OCI-LY3 (cell line): ENCODE data around the gene CHST11.

Source experiments
- EZH2phosphoT487 ChIP-seq: fragments of 200-600 bp; shearing (Covaris generic); IDR thresholded peaks from 2 replicates; pipeline ENCODE4 v1.6.1; 2018; ENCODE audit warnings: antibody characterized with exemption, mixed run types, low read depth
- TF ChIP-seq, protein P1 (sequence below): fragments of 200-600, 300-600 bp; sonication (generic); IDR thresholded peaks from 2 replicates; pipeline ENCODE4 v1.5.1; 2014; ENCODE audit warnings: antibody characterized with exemption, low read length, low read depth

DNA sequence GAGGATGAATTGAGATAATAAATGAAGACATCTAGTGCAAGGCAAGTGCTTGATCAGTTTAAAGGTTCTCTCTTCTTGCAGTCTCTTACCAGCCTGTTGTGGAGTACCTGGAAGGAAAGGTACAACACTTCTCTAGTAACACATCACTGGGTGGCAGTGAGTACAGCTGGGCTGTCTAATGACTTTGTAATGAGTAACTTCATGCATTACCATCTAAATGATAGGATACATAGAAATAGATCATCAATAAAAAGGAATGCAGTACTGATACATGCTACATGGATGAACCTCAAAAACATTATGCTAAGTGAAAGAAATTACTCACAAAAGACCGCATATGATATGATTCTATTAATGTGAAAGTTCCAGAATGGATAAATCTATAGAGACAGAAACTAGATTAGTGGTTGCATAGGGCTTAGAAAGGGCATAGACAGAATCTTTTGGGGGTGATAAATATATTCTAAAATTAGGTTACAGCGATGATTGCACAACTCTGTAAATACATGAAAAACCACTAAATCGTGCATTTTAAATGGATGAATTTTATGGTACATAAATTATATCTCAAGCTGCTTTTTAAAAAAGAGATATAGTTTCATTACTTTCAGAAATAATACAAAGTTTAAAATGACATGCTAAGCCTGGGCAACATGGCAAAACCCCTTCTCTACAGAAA is 224.4 kb downstream of the CHST11 start:
- TF ChIP-seq, protein P1, sequence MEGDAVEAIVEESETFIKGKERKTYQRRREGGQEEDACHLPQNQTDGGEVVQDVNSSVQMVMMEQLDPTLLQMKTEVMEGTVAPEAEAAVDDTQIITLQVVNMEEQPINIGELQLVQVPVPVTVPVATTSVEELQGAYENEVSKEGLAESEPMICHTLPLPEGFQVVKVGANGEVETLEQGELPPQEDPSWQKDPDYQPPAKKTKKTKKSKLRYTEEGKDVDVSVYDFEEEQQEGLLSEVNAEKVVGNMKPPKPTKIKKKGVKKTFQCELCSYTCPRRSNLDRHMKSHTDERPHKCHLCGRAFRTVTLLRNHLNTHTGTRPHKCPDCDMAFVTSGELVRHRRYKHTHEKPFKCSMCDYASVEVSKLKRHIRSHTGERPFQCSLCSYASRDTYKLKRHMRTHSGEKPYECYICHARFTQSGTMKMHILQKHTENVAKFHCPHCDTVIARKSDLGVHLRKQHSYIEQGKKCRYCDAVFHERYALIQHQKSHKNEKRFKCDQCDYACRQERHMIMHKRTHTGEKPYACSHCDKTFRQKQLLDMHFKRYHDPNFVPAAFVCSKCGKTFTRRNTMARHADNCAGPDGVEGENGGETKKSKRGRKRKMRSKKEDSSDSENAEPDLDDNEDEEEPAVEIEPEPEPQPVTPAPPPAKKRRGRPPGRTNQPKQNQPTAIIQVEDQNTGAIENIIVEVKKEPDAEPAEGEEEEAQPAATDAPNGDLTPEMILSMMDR, result no peak
- no peak for TF ChIP-seq EZH2phosphoT487
